Activated CD4-positive, alpha-beta T cell treated with anti-CD3 and anti-CD28 coated beads, Interleukin-2, amount 50 U/mL, for 48 hours (primary cell): ENCODE measurements around the gene ATP2A3.

Experiments used
- DNase-seq, 2 experiments: peaks; one replicate each; pipeline ENCODE4 v3.0.0-alpha.2; 2020

ATP2A3 gene

GRCh38 chr17:3888343-3889171 is 75.7 kb downstream of the ATP2A3 start:
- no peak for DNase-seq

DNA sequence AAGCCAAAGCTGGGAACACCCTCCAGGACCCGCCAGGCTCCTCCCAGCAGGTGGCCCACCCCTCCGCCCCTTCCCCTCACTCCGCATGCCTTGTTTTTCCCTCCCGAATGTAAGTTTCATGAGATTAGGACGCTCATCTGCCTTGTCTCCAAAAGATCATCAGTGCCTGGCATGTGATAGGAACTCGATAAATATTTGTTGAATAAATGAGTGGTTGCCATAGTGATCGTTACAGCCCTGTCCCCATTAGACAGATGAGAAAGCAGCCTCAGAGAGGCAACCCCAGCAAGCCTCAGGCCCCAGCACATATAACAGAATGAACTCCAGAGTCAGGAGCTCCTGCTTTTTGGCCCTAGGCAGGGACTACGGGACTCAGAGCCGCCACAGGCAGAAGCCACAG is 76.4 kb downstream of the ATP2A3 start:
- DNase-seq, result no peak

DNA sequence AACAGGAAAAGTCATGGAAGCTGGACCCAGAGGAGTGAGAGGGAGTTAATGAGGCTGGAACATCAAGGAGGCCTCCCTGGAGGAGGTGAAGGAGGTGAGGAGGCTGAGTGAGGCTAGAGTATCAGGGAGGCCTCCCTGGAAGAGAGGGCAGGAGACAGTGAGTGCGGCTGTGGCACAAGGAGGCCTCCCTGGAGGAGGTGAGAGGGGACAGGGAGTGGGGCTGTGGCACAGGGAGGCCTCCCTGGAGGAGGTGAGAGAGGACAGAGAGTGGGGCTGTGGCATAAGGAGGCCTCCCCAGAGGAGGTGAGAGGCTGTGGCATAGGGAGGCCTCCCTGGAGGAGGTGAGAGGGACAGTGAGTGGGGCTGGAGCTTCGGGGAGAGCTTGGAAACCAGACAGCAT is 76.8 kb downstream of the ATP2A3 start:
- no peak for DNase-seq

- no peak for DNase-seq
Measured at GRCh38 chr17:3886776-3887175, 77.5 kb downstream of the ATP2A3 start.

DNA sequence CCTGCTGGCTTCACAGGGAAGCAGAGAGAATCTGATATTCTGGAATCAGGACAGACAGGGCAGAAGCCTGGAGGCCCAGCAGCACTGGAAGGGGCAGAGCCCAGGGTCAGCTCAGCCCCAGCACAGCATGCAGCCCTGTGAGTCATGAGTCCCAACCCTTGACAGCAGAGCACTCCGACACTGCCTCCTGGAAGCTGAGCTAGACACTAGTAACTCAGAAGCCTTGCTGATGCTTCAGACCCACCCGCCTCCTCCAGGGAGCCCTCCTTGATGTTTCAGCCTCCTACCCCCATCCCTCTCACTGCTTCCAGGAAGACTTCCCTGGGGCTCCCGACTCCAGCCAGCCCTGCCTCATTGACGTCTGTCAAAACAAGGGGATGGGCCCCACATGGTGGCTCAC is 78.3 kb downstream of the ATP2A3 start:
- DNase-seq, result no peak

GRCh38 chr17:3885271-3885670 is 79.0 kb downstream of the ATP2A3 start:
- DNase-seq, result no peak

DNA sequence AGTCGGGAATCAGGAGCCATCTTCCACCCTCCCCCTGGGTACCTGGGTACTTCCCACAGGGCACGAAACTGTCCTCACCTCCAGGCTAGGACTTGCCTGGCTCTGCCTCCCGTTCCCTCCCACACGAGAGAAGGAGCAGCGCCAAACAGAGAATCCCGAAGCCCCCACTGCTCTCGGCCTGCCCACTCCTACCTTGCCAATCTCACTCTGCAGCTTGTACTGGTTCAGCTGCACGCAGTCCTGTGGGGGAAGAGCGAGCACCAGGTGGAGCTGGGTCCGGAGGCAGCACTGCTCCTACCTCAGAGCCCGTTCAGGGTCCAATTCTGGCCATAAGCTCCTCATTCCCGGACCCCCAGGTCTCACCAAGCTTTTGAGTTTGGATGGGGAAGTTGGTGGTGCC is 80.0 kb downstream of the ATP2A3 start:
- no peak for DNase-seq

- no peak for DNase-seq
Measured at GRCh38 chr17:3882276-3882675, 82.0 kb downstream of the ATP2A3 start.

DNA sequence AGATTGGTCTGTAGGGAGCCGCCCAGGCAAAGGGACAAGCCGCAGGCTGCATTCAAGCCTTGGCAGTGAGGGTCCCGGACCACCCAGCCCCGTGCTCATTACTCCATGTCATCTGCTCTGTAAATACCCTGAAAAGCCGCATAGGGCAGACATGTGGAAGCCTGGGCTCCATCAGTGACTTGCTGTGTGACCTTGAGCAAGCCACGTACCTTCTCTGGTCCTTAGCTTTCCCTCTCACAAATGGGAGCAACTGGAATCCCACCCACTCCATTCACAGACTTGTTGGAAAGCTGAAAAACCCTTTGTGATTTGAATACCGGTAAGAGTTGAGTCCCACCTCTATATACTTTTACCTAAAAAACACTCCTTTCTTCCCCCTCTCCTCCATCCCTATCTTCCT is 83.3 kb downstream of the ATP2A3 start:
- DNase-seq, result no peak

GRCh38 chr17:3879591-3880417 is 84.4 kb downstream of the ATP2A3 start:
- DNase-seq, result no peak

DNA sequence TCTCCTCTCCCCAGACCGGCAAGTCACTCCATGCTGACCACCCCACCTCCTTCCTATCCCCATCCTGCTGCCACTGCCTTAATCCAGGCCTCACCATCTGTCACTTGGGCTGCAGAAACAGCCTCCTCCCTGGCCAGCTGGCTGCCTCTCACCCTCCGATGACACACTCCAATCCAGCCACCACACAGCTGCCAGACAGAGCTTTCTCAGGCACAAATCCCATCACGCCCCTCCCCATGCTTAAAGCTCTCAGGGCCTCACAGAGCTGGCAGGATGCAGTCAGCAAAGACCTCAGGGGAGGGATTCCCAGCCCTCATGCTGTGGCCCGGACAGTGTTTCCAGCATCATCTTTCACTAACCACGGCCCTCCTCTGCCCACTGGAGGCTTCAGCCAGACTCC is 85.1 kb downstream of the ATP2A3 start:
- no peak for DNase-seq

DNA sequence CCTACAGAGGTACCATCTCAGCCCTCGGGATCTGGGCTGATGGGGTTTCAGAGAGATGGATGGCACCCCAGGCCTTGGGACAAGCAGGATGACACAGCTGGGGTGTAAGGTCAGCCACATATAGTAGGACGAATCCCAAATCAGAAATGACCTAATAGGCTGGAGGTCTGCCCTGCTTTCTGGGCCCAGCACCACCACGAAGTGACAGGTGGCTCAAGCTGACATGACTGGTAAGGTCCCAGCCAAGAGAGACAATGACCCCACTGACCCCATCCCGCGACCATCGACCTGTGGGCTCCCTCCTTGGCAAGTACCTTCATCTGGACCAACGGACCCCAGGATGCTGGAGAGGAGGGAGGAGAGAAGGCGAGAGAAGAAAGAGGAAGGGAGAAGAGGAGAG is 87.0 kb downstream of the ATP2A3 start:
- DNase-seq, result no peak

DNA sequence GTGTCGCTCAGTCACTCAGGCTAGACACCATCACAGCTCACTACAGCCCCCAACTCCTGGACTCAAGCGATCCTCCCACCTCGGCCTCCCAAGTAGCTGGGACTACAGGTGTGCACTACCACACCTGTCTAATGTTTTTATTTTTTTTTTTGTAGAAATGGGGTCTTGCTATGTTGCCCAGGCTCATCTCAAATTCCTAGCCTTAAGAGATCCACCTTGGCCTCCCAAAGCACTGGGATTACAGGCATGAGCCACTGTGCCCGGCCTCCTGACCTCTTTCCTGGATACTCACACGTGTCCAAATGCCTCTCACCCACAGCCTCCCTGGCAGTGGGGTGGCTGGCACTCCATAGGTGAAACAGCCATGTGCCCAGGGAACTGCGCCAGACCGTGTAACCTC is 88.9 kb downstream of the ATP2A3 start:
- DNase-seq, result no peak
